Neural cell (in vitro differentiated cells): ENCODE data around the gene TUBE1. TPM values are rescaled to one million over a fixed set of nuclear protein-coding genes. Genes with fewer than 3 reads are reported as not detected.

Experiments used
- H2AFZ ChIP-seq: fragments of 200-600, 300-800 bp; sonication (generic), shearing (Covaris generic); 2 replicates; pipeline ENCODE4 v1.6.0; 2014; ENCODE audit warnings: low read depth, mild to moderate bottlenecking, antibody characterized with exemption, low read length, moderate library complexity
- H3F3A ChIP-seq: fragments of 200-600 bp; shearing (Covaris generic); 2 replicates; pipeline ENCODE4 v1.6.1; 2016; ENCODE audit warnings: mild to moderate bottlenecking, moderate library complexity, mixed read lengths, antibody characterized with exemption, low read length; ENCODE audit not compliant: insufficient read depth, poor library complexity, severe bottlenecking
- H3K27ac ChIP-seq: fragments of 200-600, 300-800 bp; sonication (generic), shearing (Covaris generic); 2 replicates; pipeline ENCODE4 v1.5.1; 2014; ENCODE audit warnings: mild to moderate bottlenecking, low read length, moderate library complexity
- H3K27me3 ChIP-seq: fragments of 300-800, 200-600 bp; sonication (generic), shearing (Covaris generic); 2 replicates; pipeline ENCODE4 v1.6.0; 2014; ENCODE audit warnings: mild to moderate bottlenecking, low read depth, low read length, moderate library complexity; ENCODE audit not compliant: insufficient read depth
- H3K36me3 ChIP-seq: fragments of 300-800, 200-600 bp; sonication (generic), shearing (Covaris generic); 2 replicates; pipeline ENCODE4 v1.5.1; 2014; ENCODE audit warnings: mild to moderate bottlenecking, antibody characterized with exemption, low read length, moderate library complexity; ENCODE audit not compliant: insufficient read depth
- H3K4me2 ChIP-seq: fragments of 300-800, 200-600 bp; sonication (generic), shearing (Covaris generic); 2 replicates; pipeline ENCODE4 v1.6.0; 2014; ENCODE audit warnings: mild to moderate bottlenecking, low read length
- H3K4me3 ChIP-seq: fragments of 300-800, 200-600 bp; sonication (generic), shearing (Covaris generic); 2 replicates; pipeline ENCODE4 v1.5.1; 2014; ENCODE audit warnings: mild to moderate bottlenecking, low read length, moderate library complexity
- H3K79me2 ChIP-seq: fragments of 200-600 bp; shearing (Covaris generic); replicated peaks from 2 replicates; pipeline ENCODE4 v1.6.0; 2014; ENCODE audit warnings: mild to moderate bottlenecking, low read length, moderate library complexity; ENCODE audit not compliant: insufficient read depth
- H3K9ac ChIP-seq: fragments of 300-800, 200-600 bp; sonication (generic), shearing (Covaris generic); 2 replicates; pipeline ENCODE4 v1.6.1; 2016; ENCODE audit warnings: mild to moderate bottlenecking, low read length, mixed read lengths
- H3K9me2 ChIP-seq: fragments of 200-600 bp; shearing (Covaris generic); 2 replicates; pipeline ENCODE4 v1.6.1; 2016; ENCODE audit warnings: mild to moderate bottlenecking, low read length, mixed read lengths; ENCODE audit not compliant: insufficient read depth
- H3K9me3 ChIP-seq: fragments of 200-600, 300-800 bp; sonication (generic), shearing (Covaris generic); 2 replicates; pipeline ENCODE4 v1.6.1; 2016; ENCODE audit warnings: mild to moderate bottlenecking, mixed run types, low read length, moderate library complexity, mixed read lengths
- H4K20me1 ChIP-seq: fragments of 200-600 bp; shearing (Covaris generic); 2 replicates; pipeline ENCODE4 v1.6.1; 2016; ENCODE audit warnings: mild to moderate bottlenecking, mixed run types; ENCODE audit not compliant: insufficient read depth
- CTCF ChIP-seq: fragments of 450-650 bp; IDR thresholded peaks from 2 replicates; pipeline ENCODE4 v1.5.1; 2014; ENCODE audit warnings: antibody characterized with exemption, mild to moderate bottlenecking, moderate library complexity; ENCODE audit not compliant: poor library complexity, severe bottlenecking
- EP300 ChIP-seq: fragments of 450-650 bp; conservative IDR thresholded peaks from 2 replicates; pipeline ENCODE4 v1.6.1; 2014; ENCODE audit warnings: antibody characterized with exemption, mild to moderate bottlenecking, moderate library complexity; ENCODE audit not compliant: poor library complexity, severe bottlenecking
- EZH2 ChIP-seq: fragments of 200-600, 300-800 bp; shearing (Covaris generic), sonication (generic); IDR thresholded peaks from 2 replicates; pipeline ENCODE4 v1.6.1; 2014; ENCODE audit warnings: antibody characterized with exemption, low read length, borderline replicate concordance, mild to moderate bottlenecking; ENCODE audit not compliant: insufficient read depth, poor library complexity, severe bottlenecking
- MXI1 ChIP-seq: fragments of 450-650 bp; conservative IDR thresholded peaks from 2 replicates; pipeline ENCODE4 v1.6.1; 2014; ENCODE audit warnings: antibody characterized with exemption, mild to moderate bottlenecking; ENCODE audit not compliant: poor library complexity, severe bottlenecking
- POLR2AphosphoS5 ChIP-seq: IDR thresholded peaks from 2 replicates; pipeline ENCODE4 v1.6.1; 2012
- RAD21 ChIP-seq: fragments of 450-650 bp; conservative IDR thresholded peaks from 2 replicates; pipeline ENCODE4 v1.6.1; 2014; ENCODE audit warnings: antibody characterized with exemption, mild to moderate bottlenecking, moderate library complexity
- REST ChIP-seq: IDR thresholded peaks from 2 replicates; pipeline ENCODE4 v1.6.1; 2012; ENCODE audit warnings: borderline replicate concordance
- SMC3 ChIP-seq: fragments of 450-650 bp; conservative IDR thresholded peaks from 2 replicates; pipeline ENCODE4 v1.6.1; 2014; ENCODE audit warnings: antibody characterized with exemption, mild to moderate bottlenecking, moderate library complexity; ENCODE audit not compliant: poor library complexity
- TAF1 ChIP-seq: IDR thresholded peaks from 2 replicates; pipeline ENCODE4 v1.6.1; 2012; ENCODE audit warnings: low read depth
- polyA plus RNA-seq: library from polyadenylated mRNA; depleted of rRNA; stranded (reverse); fragments of >200 nt; gene quantifications from 2 replicates; pipeline ENCODE4 v1.2.3, GENCODE V29; 2014

TUBE1 gene
- polyA plus RNA-seq, 1 donor from 2014 or later, result 180 TPM

DNA sequence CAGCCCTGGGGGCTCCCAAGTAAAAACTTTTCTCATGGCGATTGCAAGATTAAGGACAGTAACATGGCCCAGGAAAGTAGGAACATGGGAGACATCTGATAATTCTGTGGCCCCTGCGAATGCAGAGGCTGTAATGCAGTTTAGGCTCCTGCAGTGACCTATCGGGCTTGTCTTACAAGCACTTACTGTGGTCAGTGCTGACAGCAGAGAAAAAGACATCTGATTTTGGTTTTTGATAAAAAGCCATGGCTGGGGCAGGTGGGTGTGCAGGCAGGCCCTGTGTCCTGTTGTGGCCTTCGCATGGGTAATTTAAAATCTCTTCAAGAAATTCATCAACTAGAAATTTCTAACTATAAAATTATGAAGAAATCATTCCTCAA lies 52.7 kb downstream of the TUBE1 start:
- no peaks in the 10 kb centered on the region for H3K9me3 ChIP-seq
- no peaks in the 10 kb centered on the region for H3K36me3 ChIP-seq
- no peaks in the 10 kb centered on the region for H3K79me2 ChIP-seq
- H3K4me3 ChIP-seq, result no peak overlapping the region
- no peak overlapping the region for H2AFZ ChIP-seq
- no peaks in the 10 kb centered on the region for H3K27me3 ChIP-seq
- no peak overlapping the region for H3K4me2 ChIP-seq
- H3K27ac ChIP-seq, result no peak overlapping the region
- no peaks in the 10 kb centered on the region for H3K9me2 ChIP-seq
- no peak for TF ChIP-seq EP300
- TF ChIP-seq SMC3, result no peak
- TF ChIP-seq RAD21, result no peak
- no peak for TF ChIP-seq REST
- TF ChIP-seq EZH2, result no peak
- no peak for TF ChIP-seq TAF1
- TF ChIP-seq CTCF, result no peak
- no peak for TF ChIP-seq MXI1
- no peak for TF ChIP-seq POLR2AphosphoS5
- H3F3A ChIP-seq, result no peaks in the 10 kb centered on the region
- no peak overlapping the region for H3K9ac ChIP-seq
- no peaks in the 10 kb centered on the region for H4K20me1 ChIP-seq

GRCh38 chr6:112033791-112034615 lies 53.3 kb downstream of the TUBE1 start:
- no peaks in the 10 kb centered on the region for H3K79me2 ChIP-seq
- no peak overlapping the region for H2AFZ ChIP-seq
- H3K9me3 ChIP-seq, result no peaks in the 10 kb centered on the region
- peak; percentile 32 for TF ChIP-seq EP300
- TF ChIP-seq POLR2AphosphoS5, result no peak
- H3K36me3 ChIP-seq, result no peaks in the 10 kb centered on the region
- no peak overlapping the region for H3K9ac ChIP-seq
- H3K4me3 ChIP-seq, result peak overlapping the region; percentile 21
- H3K4me2 ChIP-seq, result peak overlapping the region; percentile 4
- H3K27me3 ChIP-seq, result no peaks in the 10 kb centered on the region
- H3F3A ChIP-seq, result no peaks in the 10 kb centered on the region
- H3K9me2 ChIP-seq, result no peaks in the 10 kb centered on the region
- peak overlapping the region; percentile 30 for H3K27ac ChIP-seq
- H4K20me1 ChIP-seq, result no peaks in the 10 kb centered on the region
